Retinal pigment epithelial cell (primary cell): ENCODE data around the gene MGMT.
"Not testable (repeated sequence)": the region's sequence is repeated elsewhere in the genome, so short reads cannot be mapped to it uniquely, and the experiment has no call there.

Source experiments
- DNase-seq: peaks from one replicate; pipeline ENCODE4 v3.0.0-alpha.2; 2010; ENCODE audit warnings: low read depth
- H3K4me3 ChIP-seq: 2 replicates; pipeline ENCODE4 v1.5.1; 2011; ENCODE audit warnings: mild to moderate bottlenecking, low read length, control low read depth, moderate library complexity
- CTCF ChIP-seq: conservative IDR thresholded peaks from 2 replicates; pipeline ENCODE4 v1.5.1; 2011; ENCODE audit warnings: low read depth, low read length, control low read depth, inconsistent platforms

Gene MGMT

GRCh38 chr10:129426606-129427005 is 40.4 kb upstream of the MGMT start:
- TF ChIP-seq CTCF = no peak
- H3K4me3 ChIP-seq = no peak overlapping the region
- no peak for DNase-seq

GRCh38 chr10:129433266-129433665 is 33.8 kb upstream of the MGMT start:
- H3K4me3 ChIP-seq = no peak overlapping the region
- no peak for TF ChIP-seq CTCF
- no peak for DNase-seq

GRCh38 chr10:129435724-129436123 is 31.3 kb upstream of the MGMT start:
- not testable (repeated sequence) for H3K4me3 ChIP-seq, DNase-seq

GRCh38 chr10:129438024-129438423 is 29.0 kb upstream of the MGMT start:
- H3K4me3 ChIP-seq = no peak overlapping the region
- DNase-seq = no peak
- TF ChIP-seq CTCF = no peak

GRCh38 chr10:129440247-129440646 is 26.8 kb upstream of the MGMT start:
- H3K4me3 ChIP-seq = no peak overlapping the region
- TF ChIP-seq CTCF = no peak
- DNase-seq = no peak

GRCh38 chr10:129440722-129441316 is 26.2 kb upstream of the MGMT start:
- no peak for TF ChIP-seq CTCF
- H3K4me3 ChIP-seq = no peak overlapping the region
- DNase-seq = no peak

GRCh38 chr10:129441372-129442009 is 25.6 kb upstream of the MGMT start:
- no peak for DNase-seq
- no peak overlapping the region for H3K4me3 ChIP-seq
- TF ChIP-seq CTCF = no peak
